HEK293T (cell line): ENCODE results near the gene FAM107B.

Experiments
- ELF4 ChIP-seq: fragments of 450-650 bp; IDR thresholded peaks from 2 replicates; pipeline ENCODE4 v1.6.1; 2017; ENCODE audit warnings: antibody characterized with exemption
- FOXK2 ChIP-seq: fragments of 450-650 bp; IDR thresholded peaks from 2 replicates; pipeline ENCODE4 v1.6.1; 2016; ENCODE audit warnings: mild to moderate bottlenecking
- LEF1 ChIP-seq: fragments of 450-650 bp; IDR thresholded peaks from 2 replicates; pipeline ENCODE4 v1.6.1; 2017; ENCODE audit warnings: mild to moderate bottlenecking, borderline replicate concordance
- SUZ12 ChIP-seq: fragments of 450-650 bp; IDR thresholded peaks from 2 replicates; pipeline ENCODE4 v1.6.1; 2016; ENCODE audit warnings: mild to moderate bottlenecking
- ZNF384 ChIP-seq: fragments of 450-650 bp; IDR thresholded peaks from 2 replicates; pipeline ENCODE4 v1.6.1; 2016

- TF ChIP-seq SUZ12 (no peak), ZNF384 (no peak), FOXK2 (no peak), LEF1 (no peak), ELF4 (no peak)
Measured at GRCh38 chr10:14560791-14561765, 213.6 kb downstream of the FAM107B start.
